GM23248 (cell line): Measurements from ENCODE around the gene PPT1. TPM values are rescaled to one million over a fixed set of nuclear protein-coding genes. Genes with fewer than 3 reads are reported as not detected.

Experiments
- DNase-seq: peaks from one replicate; pipeline ENCODE4 v3.0.0-alpha.2; 2015
- H2AFZ ChIP-seq: fragments of 200-600 bp; sonication (generic); 2 replicates; pipeline ENCODE4 v1.6.1; 2016; ENCODE audit warnings: antibody characterized with exemption
- H3F3A ChIP-seq: fragments of 200-600 bp; sonication (generic); 2 replicates; pipeline ENCODE4 v1.6.1; 2016; ENCODE audit warnings: mild to moderate bottlenecking, antibody characterized with exemption, mixed run types; ENCODE audit not compliant: insufficient read depth
- H3K27ac ChIP-seq: fragments of 200-600 bp; sonication (generic); 2 replicates; pipeline ENCODE4 v1.5.1; 2016; ENCODE audit warnings: mild to moderate bottlenecking
- H3K27me3 ChIP-seq: fragments of 200-600 bp; sonication (generic); replicated peaks from 2 replicates; pipeline ENCODE4 v1.6.1; 2016; ENCODE audit warnings: mild to moderate bottlenecking; ENCODE audit not compliant: insufficient read depth
- H3K36me3 ChIP-seq: fragments of 200-600 bp; sonication (generic); 2 replicates; pipeline ENCODE4 v1.6.1; 2016; ENCODE audit warnings: low read depth, mild to moderate bottlenecking
- H3K4me1 ChIP-seq: fragments of 200-600 bp; sonication (generic); 2 replicates; pipeline ENCODE4 v1.6.1; 2016; ENCODE audit warnings: mild to moderate bottlenecking; ENCODE audit not compliant: insufficient read depth
- H3K4me2 ChIP-seq: fragments of 200-600 bp; sonication (generic); one replicate; pipeline ENCODE4 v1.6.1; 2016; ENCODE audit warnings: mild to moderate bottlenecking; ENCODE audit not compliant: unreplicated experiment
- H3K4me3 ChIP-seq: fragments of 200-600 bp; sonication (generic); 2 replicates; pipeline ENCODE4 v1.5.1; 2016; ENCODE audit warnings: mild to moderate bottlenecking
- H3K79me2 ChIP-seq: fragments of 200-600 bp; sonication (generic); 2 replicates; pipeline ENCODE4 v1.6.1; 2016; ENCODE audit warnings: mild to moderate bottlenecking; ENCODE audit not compliant: insufficient read depth
- H3K9ac ChIP-seq: fragments of 200-600 bp; sonication (generic); 2 replicates; pipeline ENCODE4 v1.6.1; 2016; ENCODE audit warnings: mild to moderate bottlenecking
- H3K9me2 ChIP-seq: fragments of 200-600 bp; sonication (generic); 2 replicates; pipeline ENCODE4 v1.6.1; 2016; ENCODE audit warnings: mixed run types, mild to moderate bottlenecking, moderate library complexity; ENCODE audit not compliant: insufficient read depth
- H3K9me3 ChIP-seq: fragments of 200-600 bp; sonication (generic); one replicate; pipeline ENCODE4 v1.6.1; 2017; ENCODE audit warnings: low read depth
- H4K20me1 ChIP-seq: fragments of 200-600 bp; sonication (generic); 2 replicates; pipeline ENCODE4 v1.6.0; 2016; ENCODE audit not compliant: insufficient read depth
- EZH2 ChIP-seq: fragments of 200-600 bp; sonication (generic); IDR thresholded peaks from 2 replicates; pipeline ENCODE4 v1.6.1; 2018; ENCODE audit warnings: antibody characterized with exemption, mild to moderate bottlenecking; ENCODE audit not compliant: insufficient read depth, poor library complexity, severe bottlenecking
- EZH2phosphoT487 ChIP-seq: fragments of 200-600 bp; sonication (generic); IDR thresholded peaks from 2 replicates; pipeline ENCODE4 v1.6.1; 2018; ENCODE audit warnings: antibody characterized with exemption, moderate library complexity, mild to moderate bottlenecking, low read depth; ENCODE audit not compliant: insufficient read depth
- WGBS, 2 experiments: methylation state at CpG; one replicate each; pipeline ENCODE4 v1.1.6; 2015 to 2017; ENCODE audit warnings: low lambda C conversion rate in 2 of 2, low coverage in 1 of 2; ENCODE audit errors: missing lambda C conversion rate in 2 of 2; 5-methylcytosine and 5-hydroxymethylcytosine counted together
- in situ Hi-C: fragments of 300-500 bp; cut with MboI; formaldehyde crosslinking; loops from 2 replicates; pipeline ENCODE4 v1.15.0; 2020
- polyA plus RNA-seq: library from polyadenylated mRNA; unstranded; fragments of >200 nt; fragmentation: Nextera tagmentation; extraction: Ambion mirVana; gene quantifications from 2 replicates; pipeline ENCODE4 v1.2.1, GENCODE V29; 2016
- total RNA-seq: library from RNA; depleted of rRNA; stranded (reverse); fragments of >200 nt; shearing (Covaris generic); gene quantifications from 2 replicates; pipeline ENCODE4 v1.2.3, GENCODE V29; 2014

The PPT1 gene
- total and polyA plus RNA-seq, 2 experiments from 2014 or later, result 38.3 to 54.0 TPM

DNA sequence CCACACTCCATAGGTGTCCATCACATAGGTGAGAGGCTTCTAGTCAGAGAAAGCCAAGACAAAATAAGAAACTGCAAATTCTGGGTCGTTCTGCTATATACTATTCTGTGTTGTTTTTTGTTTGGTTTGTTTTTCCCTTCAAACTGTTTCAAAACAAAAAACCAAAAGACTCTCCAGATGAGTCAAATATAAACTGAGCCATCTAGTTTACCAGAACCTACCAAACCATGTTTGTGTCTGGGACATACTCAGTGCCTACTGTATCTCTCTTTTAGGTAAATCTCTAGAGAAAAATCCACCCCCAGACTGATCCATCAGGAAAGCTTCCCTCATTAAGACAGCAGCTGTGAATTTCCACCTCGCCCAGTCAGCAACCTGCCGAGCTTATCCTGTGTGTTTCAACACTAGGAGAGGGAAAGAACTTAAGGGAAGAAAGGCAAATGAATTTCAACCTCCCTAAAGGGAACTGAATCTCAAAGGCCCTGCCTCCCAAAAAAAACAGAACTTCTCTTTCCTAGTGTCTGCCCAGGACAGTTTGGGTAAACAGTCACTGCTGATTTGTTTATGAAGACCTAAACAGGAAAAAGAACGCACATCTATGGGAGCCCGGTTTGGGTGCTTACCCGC lies 17.2 kb downstream of the PPT1 start:
- Histone ChIP-seq H3K4me3 (no peak overlapping the region), H3K4me2 (no peak overlapping the region), H3K79me2 (no peaks in the 10 kb centered on the region), H3F3A (peaks cover 33% of the 10 kb centered on the region), H3K4me1 (peaks cover 27% of the 10 kb centered on the region), H3K9me2 (no peaks in the 10 kb centered on the region), H3K27ac (no peak overlapping the region), H2AFZ (no peak overlapping the region), H3K9me3 (no peaks in the 10 kb centered on the region), H3K27me3 (no peaks in the 10 kb centered on the region), H3K9ac (no peak overlapping the region), H4K20me1 (no peaks in the 10 kb centered on the region), H3K36me3 (no peaks in the 10 kb centered on the region; the same call in 1 of the 2 replicates)
- TF ChIP-seq EZH2 (no peak), EZH2phosphoT487 (no peak)
- no peak for DNase-seq
- WGBS, 2 experiments, result 96 to 98% methylated on average over 6 of the region's 6 CpGs
- in situ Hi-C loops, result loop anchor here (10.0 kb wide), 1 partner anchor 255 kb away; no protein-coding TSS in a partner anchor

DNA sequence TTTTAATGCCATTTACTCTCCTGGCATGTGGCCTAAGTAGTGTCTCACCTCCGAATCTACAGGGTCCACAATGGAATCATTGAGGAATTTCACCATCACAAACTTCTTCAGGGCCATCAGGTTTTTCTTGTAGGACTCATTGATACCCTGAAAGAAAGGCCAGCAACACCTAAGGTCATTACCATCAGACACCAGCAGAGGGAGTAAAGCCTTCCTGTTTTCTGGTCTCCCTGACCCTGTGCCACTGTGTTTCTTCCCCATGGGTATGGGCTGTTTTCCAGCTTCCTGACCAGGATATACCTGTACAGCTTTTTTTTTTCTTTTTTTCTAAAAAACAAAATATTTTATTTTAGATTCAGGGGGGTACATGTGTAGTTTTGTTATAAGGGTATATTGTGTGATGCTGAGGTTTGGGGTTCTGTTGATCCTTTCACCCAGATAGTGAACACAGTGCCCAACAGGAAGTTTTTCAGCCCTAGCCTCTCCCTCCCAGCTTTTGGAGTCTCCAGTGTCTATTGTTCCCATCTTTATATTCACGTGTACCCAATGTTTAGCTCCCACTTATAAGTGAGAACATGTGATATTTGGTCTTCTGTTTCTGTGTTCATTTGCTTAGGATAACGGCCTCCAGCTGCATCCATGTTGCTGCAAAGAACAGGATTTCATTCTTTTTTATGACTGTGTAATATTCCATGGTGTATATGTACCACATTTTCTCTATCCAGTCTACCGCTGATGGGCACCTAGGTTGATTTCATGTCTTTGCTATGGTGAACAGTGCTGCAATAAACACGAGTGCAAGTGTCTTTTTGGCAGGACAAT lies 18.3 kb downstream of the PPT1 start:
- Histone ChIP-seq H3K27me3 (no peaks in the 10 kb centered on the region), H3K4me1 (peaks cover 27% of the 10 kb centered on the region), H4K20me1 (no peaks in the 10 kb centered on the region), H3K9ac (no peak overlapping the region), H3F3A (peaks cover 44% of the 10 kb centered on the region), H3K36me3 (peaks cover 8% of the 10 kb centered on the region; the same call in 1 of the 2 replicates), H3K9me3 (no peaks in the 10 kb centered on the region), H2AFZ (no peak overlapping the region), H3K79me2 (no peaks in the 10 kb centered on the region), H3K27ac (no peak overlapping the region), H3K4me3 (no peak overlapping the region), H3K9me2 (no peaks in the 10 kb centered on the region), H3K4me2 (no peak overlapping the region)
- no peak for TF ChIP-seq EZH2phosphoT487
- TF ChIP-seq EZH2, result no peak
- DNase-seq, result peak; percentile 64
- WGBS, 2 experiments, result 93 to 95% methylated on average over 5 of the region's 5 CpGs
- in situ Hi-C loops, result no loop called here

GRCh38 chr1:40076895-40077312 lies 20.1 kb downstream of the PPT1 start:
- Histone ChIP-seq H3K27me3 (no peaks in the 10 kb centered on the region), H3F3A (peaks cover 62% of the 10 kb centered on the region), H3K4me3 (no peak overlapping the region), H3K4me2 (peak overlapping the region; percentile 21), H3K36me3 (peaks cover 26% of the 10 kb centered on the region), H4K20me1 (no peaks in the 10 kb centered on the region), H2AFZ (no peak overlapping the region), H3K9me3 (no peaks in the 10 kb centered on the region), H3K9me2 (no peaks in the 10 kb centered on the region), H3K27ac (peak overlapping the region; percentile 71), H3K9ac (peak overlapping the region; percentile 26), H3K4me1 (peaks cover 27% of the 10 kb centered on the region), H3K79me2 (no peaks in the 10 kb centered on the region)
- WGBS, 2 experiments, result 0 to 1% methylated on average over 5 of the region's 5 CpGs
- TF ChIP-seq EZH2phosphoT487 (no peak), EZH2 (no peak)
- peak; percentile 97 for DNase-seq
- in situ Hi-C loops, result no loop called here

- WGBS, 2 experiments, result 81 to 82% methylated on average over 4 of the region's 4 CpGs
- peaks cover 42% of the 10 kb centered on the region for H3K36me3 ChIP-seq
Observed at GRCh38 chr1:40075266-40075665, 21.8 kb downstream of the PPT1 start.

More at GRCh38 chr1:40075266-40075665, 21.8 kb downstream of the PPT1 start:
- Histone ChIP-seq H4K20me1 (no peaks in the 10 kb centered on the region), H3K9ac (no peak overlapping the region), H3K4me2 (no peak overlapping the region), H3F3A (peaks cover 79% of the 10 kb centered on the region), H3K79me2 (no peaks in the 10 kb centered on the region), H3K4me1 (peaks cover 27% of the 10 kb centered on the region), H3K27me3 (no peaks in the 10 kb centered on the region), H3K9me2 (no peaks in the 10 kb centered on the region), H3K9me3 (no peaks in the 10 kb centered on the region), H3K27ac (peak overlapping the region; percentile 71), H2AFZ (no peak overlapping the region), H3K4me3 (no peak overlapping the region)
- TF ChIP-seq EZH2 (no peak), EZH2phosphoT487 (no peak)
- in situ Hi-C loops, result no loop called here
- DNase-seq, result no peak
